MM.1S (cell line): Measurements from ENCODE around the gene SREBF2.

Experiments
- CTCF ChIP-seq: fragments of 300-600 bp; sonication (generic); IDR thresholded peaks from 2 replicates; pipeline ENCODE4 v1.5.1; 2016; ENCODE audit warnings: antibody characterized with exemption, low read length, mixed read lengths
- EZH2 ChIP-seq: fragments of 300-600 bp; sonication (generic); optimal IDR thresholded peaks from 2 replicates; pipeline ENCODE3; 2017; ENCODE audit warnings: low read depth, mild to moderate bottlenecking, antibody characterized with exemption, low read length, mixed read lengths

- TF ChIP-seq EZH2 (no peak), CTCF (no peak)
Observed at GRCh38 chr22:41908411-41909309, 75.8 kb downstream of the SREBF2 start.
